GM19023 (cell line): Measurements from ENCODE around the gene C13orf46.

Experiments
- ATAC-seq: cut with Tn5 transposase; IDR thresholded peaks from one replicate; pipeline ENCODE4 v1.9.1; 2021; ENCODE audit warnings: mild to moderate bottlenecking, moderate library complexity; ENCODE audit not compliant: unreplicated experiment

C13orf46 gene

GRCh38 chr13:114010401-114011101 is 36.7 kb upstream of the C13orf46 start:
- no peak for ATAC-seq

- no peak for ATAC-seq
These were observed 35.9 kb upstream of the C13orf46 start for GRCh38 chr13:114009590-114010400.

- no peak for ATAC-seq
These were observed 35.2 kb upstream of the C13orf46 start for GRCh38 chr13:114008964-114009589.

DNA sequence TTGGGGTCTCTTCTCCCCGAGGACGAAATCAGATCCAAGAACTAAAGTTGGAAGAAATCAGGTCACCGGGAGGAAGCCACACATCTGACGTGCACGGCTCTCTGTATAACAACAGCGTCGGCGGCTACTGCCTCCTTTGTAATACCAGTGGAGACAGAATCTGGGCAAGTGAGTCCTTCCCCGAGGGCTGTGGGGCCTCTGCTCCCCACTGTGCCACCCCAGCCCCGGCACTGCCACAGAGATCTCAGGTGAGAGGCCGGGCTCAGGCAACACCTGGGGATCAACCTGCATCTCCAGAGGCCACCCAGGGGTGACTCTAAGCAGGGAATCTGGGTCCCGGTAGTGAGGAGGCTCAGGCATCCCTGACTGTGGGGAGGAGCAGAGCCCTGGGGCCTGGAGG is 33.7 kb upstream of the C13orf46 start:
- no peak for ATAC-seq

DNA sequence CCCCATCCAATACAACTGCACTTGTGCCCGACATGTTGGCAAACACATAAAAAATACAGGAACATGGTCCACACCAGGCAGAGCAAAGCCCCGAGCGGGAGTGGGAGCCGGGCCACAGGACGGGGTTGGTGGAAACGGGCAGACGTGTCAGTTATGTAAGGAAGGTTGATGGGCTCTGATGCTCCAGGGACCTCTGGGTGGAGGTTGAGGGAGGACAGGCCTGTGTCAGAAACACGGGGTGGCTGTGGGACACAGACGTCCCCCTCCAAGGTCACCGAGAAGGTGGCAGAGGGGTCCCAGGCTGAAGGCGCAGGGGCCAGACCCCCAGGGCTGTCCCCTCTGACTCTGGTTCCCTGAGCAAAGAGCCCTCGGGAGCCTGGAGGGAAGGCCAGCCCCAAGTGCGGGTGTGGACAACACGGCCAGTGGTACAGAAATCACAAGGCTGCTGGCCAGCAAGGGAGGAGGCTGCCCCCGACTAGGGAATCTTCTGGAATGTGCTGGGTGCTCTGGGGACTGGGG is 31.4 kb upstream of the C13orf46 start:
- no peak for ATAC-seq

DNA sequence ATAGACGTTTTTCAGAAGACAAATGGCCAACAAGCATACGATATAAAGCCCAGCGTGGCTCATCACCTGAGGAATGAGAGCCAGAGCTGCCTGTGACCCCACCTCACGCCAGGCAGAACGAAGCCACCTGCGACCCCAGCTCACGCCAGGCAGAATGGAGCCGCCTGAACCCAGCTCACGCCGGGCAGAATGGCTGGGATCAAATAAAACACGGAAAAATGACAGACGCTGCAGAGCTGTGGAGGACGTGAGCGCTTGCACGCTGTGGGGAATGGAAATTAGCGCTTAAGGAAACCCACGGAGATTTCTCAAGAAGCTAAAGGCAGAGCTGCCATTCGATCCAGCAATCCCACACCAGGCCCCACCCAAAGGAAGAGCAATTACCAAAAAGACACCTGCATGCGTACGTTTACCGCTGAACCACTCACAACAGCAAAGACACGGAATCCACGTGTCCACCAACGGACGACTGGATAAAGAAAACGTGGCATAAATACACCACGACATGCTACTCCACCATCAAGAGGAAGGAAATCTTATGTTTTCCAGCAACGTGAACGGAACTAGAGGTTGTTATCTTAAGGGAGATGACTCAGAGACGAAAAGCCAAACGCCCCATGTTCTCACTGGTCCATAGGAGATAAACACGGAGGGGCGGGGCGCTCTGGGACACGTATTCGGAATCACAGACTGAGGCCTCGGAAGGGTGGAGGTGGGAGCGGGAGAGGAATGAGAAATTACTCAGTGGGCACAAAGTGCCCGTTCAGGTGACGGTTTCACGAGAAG is 30.7 kb upstream of the C13orf46 start:
- no peak for ATAC-seq

- no peak for ATAC-seq
These were observed 29.0 kb upstream of the C13orf46 start for GRCh38 chr13:114002771-114003321.

- ATAC-seq, result no peak
These were observed 28.2 kb upstream of the C13orf46 start for GRCh38 chr13:114002009-114002544.

- ATAC-seq, result no peak
These were observed 27.6 kb upstream of the C13orf46 start for GRCh38 chr13:114001331-114002008.

DNA sequence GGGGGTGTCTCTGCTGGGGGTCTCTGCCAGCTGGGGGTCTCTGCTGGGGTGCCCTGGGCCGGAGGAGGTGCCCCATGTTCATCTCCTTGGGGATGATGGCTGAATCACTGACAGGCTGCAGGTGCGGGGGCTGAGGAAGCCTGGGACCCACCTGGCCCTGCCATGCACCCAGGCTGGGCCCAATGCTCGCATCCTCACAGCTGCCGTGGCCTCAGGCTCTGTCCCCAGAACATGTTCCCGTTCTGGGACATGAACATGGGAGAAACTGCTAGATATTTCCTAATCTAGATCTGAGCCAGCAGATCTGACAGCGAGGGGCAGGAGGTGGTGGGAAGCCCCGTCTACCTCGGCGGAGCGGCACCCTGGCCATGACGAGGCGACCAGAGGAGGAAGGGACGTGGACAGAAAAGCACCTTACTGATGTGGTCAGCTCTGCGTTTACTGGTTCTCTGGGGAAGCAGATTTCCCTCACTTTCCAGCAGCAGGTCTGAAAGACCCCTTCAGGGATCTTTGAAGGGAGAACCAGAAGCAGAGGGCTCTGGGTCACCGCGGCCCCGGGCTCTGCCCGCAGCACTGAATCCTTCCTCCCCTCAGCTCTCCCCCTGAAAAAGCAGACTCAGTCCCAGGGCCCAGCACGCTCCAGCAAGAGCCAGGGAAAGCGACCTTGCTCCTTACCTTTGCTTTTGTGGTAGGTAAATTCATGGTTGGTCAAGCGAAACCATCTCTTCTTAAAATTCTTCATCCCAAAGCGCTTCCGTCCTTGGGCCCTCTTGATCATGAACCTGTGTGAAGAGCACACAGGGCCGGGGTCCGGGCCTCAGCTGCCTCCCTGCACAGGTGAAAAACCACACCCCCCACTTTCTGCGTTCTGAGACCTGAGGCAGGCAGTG is 26.5 kb upstream of the C13orf46 start:
- no peak for ATAC-seq

DNA sequence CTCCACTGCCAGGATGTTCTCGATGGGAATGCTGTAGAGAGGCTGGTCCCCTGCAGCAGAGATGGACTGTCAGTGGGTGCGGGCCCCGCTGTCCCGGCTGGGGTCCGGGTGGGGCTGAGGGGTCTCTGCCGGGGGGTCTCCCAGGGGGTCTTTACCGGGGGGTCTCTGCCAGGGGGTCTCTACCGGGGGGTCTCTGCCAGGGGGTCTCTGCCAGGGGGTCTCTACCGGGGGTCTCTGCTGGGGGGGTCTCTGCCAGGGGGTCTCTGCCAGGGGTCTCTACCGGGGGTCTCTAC is 25.7 kb upstream of the C13orf46 start:
- no peak for ATAC-seq

GRCh38 chr13:113998781-113999617 is 25.1 kb upstream of the C13orf46 start:
- ATAC-seq, result no peak

DNA sequence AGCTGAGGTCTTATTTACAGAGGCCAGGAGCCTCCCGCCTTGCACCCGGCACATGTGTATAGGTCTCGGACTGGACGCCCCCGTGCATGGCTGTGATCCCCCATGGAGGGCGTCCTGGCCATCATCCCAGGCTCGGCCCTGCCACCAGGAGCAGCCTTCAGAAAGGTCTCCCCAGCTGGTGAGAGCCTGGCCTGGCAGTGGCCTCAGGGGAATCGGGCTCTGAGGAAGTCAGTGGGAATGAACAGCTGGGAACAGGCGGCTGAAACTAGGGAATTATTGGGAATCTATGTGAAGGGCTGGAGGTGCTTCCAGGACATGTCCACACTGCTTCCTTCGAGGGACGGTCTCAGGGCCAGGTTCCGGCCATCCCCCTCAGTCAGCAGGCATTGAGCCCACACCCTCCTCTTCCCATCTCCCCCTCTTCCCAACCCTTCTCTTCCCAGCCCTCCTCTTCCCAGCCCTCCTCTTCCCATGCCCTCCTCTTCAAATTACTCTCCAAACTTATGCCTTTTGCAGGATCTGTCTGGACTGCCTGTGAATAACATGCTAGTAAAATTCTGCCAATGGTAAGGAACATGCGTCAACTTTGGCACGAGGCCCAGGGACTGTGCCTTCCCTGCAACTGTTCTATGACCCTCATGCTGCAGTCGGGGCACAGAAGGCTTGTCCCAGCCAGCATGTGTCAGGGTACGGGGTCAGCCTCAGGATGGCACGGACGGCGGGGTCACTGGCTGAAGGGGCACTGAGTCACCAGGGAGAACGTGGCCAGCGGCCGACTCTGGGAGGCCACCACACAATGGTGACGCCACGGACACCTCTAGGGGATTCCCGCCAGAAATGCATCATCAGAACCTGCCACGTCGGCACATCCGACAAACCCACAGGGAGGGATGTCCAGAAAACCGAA is 24.2 kb upstream of the C13orf46 start:
- no peak for ATAC-seq

DNA sequence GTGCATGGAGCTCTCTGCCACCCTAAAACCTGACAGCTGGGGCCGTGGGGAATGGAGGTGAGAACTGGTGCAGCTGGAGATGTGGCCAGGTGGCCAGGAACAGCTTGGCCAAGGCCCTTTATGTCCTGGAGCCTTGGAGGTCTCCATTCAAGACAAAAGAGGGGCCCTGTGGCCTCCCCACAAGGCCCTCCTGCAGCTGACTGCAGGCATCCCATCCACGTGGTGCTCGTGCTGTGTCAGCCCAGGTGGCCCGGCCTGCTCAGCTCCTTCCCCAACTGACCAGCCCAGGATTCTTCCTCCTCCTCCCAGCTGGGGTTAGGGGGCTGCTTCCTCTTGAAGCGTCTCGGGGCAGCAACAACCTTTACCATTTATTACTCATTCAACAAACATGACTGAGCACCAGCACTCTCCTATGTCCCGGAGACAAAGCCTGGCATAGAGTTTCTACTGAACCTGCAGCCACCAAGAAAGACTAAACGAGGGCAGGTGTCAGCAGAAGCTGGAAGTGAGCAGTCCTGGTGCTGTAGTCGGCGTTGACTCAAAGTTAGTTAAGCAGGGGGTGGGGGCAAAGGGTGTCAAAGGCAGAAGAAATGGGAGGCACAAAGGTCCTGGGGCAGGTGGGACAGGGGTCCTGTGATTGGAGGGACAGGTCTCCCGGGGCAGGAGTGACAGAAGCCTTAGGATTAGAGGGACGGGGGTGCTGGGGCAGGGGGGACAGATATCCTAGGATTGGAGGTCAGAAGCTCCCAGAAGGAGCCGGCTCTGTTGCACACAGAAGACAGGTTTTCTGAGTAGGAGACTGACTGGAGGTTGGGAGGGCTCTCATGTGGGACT is 23.3 kb upstream of the C13orf46 start:
- no peak for ATAC-seq

GRCh38 chr13:113996081-113996911 is 22.4 kb upstream of the C13orf46 start:
- ATAC-seq, result no peak
